Smooth muscle cell (in vitro differentiated cells): ENCODE results near the gene IRF2. TPM values are rescaled to one million over a fixed set of nuclear protein-coding genes. Genes with fewer than 3 reads are reported as not detected.

Experiments
- DNase-seq: peaks from one replicate; lab custom pipeline; 2025; ENCODE audit not compliant: unreplicated experiment; lab: John Stamatoyannopoulos, UW
- H2AFZ ChIP-seq: fragments of 200-600 bp; sonication (generic); 2 replicates; pipeline ENCODE4 v1.6.0; 2016; ENCODE audit warnings: antibody characterized with exemption, low read depth, mild to moderate bottlenecking
- H3F3A ChIP-seq: fragments of 200-600 bp; sonication (generic); 2 replicates; pipeline ENCODE4 v1.6.0; 2017; ENCODE audit warnings: antibody characterized with exemption, low read depth
- H3K27ac ChIP-seq: fragments of 200-600 bp; sonication (generic); 2 replicates; pipeline ENCODE4 v1.5.1; 2016; ENCODE audit warnings: low read depth, mild to moderate bottlenecking
- H3K27me3 ChIP-seq: fragments of 200-600 bp; sonication (generic); 2 replicates; pipeline ENCODE4 v1.6.1; 2016; ENCODE audit warnings: low read depth, mild to moderate bottlenecking
- H3K36me3 ChIP-seq: fragments of 200-600 bp; sonication (generic); 2 replicates; pipeline ENCODE4 v1.5.1; 2016; ENCODE audit warnings: low read depth
- H3K4me1 ChIP-seq: fragments of 200-600 bp; sonication (generic); 2 replicates; pipeline ENCODE4 v1.5.1; 2016; ENCODE audit warnings: low read depth
- H3K4me2 ChIP-seq: fragments of 200-600 bp; sonication (generic); 2 replicates; pipeline ENCODE4 v1.6.0; 2016; ENCODE audit warnings: mild to moderate bottlenecking
- H3K4me3 ChIP-seq: fragments of 200-600 bp; sonication (generic); 2 replicates; pipeline ENCODE4 v1.5.1; 2016; ENCODE audit warnings: mild to moderate bottlenecking
- H3K79me2 ChIP-seq: fragments of 200-600 bp; sonication (generic); 2 replicates; pipeline ENCODE4 v1.6.0; 2016; ENCODE audit warnings: low read depth, mild to moderate bottlenecking
- H3K9ac ChIP-seq: fragments of 200-600 bp; sonication (generic); 2 replicates; pipeline ENCODE4 v1.6.0; 2016; ENCODE audit warnings: low read depth
- H3K9me3 ChIP-seq: fragments of 200-600 bp; sonication (generic); replicated peaks from 2 replicates; pipeline ENCODE4 v1.5.1; 2016; ENCODE audit warnings: low read depth
- H4K20me1 ChIP-seq: fragments of 200-600 bp; sonication (generic); 2 replicates; pipeline ENCODE4 v1.6.0; 2016; ENCODE audit warnings: low read depth
- WGBS: methylation state at CpG from one replicate; pipeline ENCODE4 v1.1.7; 2016; ENCODE audit warnings: low lambda C conversion rate; 5-methylcytosine and 5-hydroxymethylcytosine counted together
- polyA plus RNA-seq: library from polyadenylated mRNA; unstranded; fragments of >200 nt; fragmentation: Nextera tagmentation; extraction: Ambion mirVana; gene quantifications from 2 replicates; pipeline ENCODE4 v1.2.1, GENCODE V29; 2016
- total RNA-seq: library from RNA; depleted of rRNA; stranded (reverse); fragments of >200 nt; gene quantifications from 2 replicates; pipeline ENCODE4 v1.2.3, GENCODE V29; 2014
- TF ChIP-seq, protein P1 (sequence below): fragments of 200-600 bp; sonication (generic); IDR thresholded peaks from 2 replicates; pipeline ENCODE4 v1.5.1; 2017; ENCODE audit warnings: borderline replicate concordance, mild to moderate bottlenecking, antibody characterized with exemption; ENCODE audit not compliant: insufficient read depth, poor library complexity, severe bottlenecking

IRF2 gene
- total and polyA plus RNA-seq, 2 experiments from 2014 or later: 10.2 to 21.6 TPM

DNA sequence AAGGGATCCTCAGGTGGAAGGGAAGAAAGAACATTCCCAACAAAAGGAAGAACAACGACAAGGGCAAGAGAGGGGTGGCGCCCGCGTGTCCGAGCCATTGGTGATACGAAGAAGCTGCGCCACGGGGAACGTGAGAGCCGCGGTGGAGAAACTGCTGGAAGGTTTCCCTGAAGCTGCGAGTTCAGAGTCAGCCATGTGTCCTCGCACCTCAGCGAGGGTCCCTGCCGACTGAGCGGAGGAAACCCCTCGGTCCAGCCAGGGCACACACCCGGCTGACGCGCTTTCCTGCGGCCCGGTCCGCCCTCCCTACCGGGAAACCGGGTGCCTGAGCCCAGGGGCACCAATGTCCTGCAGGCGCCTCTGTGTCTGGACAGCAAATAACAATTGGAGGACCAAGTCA, 18.0 kb downstream of the IRF2 start:
- Histone ChIP-seq H3K36me3 (no peaks in the 10 kb centered on the region), H3K79me2 (peaks cover 39% of the 10 kb centered on the region), H3K4me2 (no peak overlapping the region), H4K20me1 (peaks cover 90% of the 10 kb centered on the region), H3K9me3 (no peaks in the 10 kb centered on the region), H2AFZ (no peak overlapping the region), H3K27me3 (no peaks in the 10 kb centered on the region), H3K9ac (no peak overlapping the region), H3K4me1 (peaks cover 12% of the 10 kb centered on the region), H3F3A (no peaks in the 10 kb centered on the region), H3K4me3 (no peak overlapping the region), H3K27ac (no peak overlapping the region)
- TF ChIP-seq, protein P1, sequence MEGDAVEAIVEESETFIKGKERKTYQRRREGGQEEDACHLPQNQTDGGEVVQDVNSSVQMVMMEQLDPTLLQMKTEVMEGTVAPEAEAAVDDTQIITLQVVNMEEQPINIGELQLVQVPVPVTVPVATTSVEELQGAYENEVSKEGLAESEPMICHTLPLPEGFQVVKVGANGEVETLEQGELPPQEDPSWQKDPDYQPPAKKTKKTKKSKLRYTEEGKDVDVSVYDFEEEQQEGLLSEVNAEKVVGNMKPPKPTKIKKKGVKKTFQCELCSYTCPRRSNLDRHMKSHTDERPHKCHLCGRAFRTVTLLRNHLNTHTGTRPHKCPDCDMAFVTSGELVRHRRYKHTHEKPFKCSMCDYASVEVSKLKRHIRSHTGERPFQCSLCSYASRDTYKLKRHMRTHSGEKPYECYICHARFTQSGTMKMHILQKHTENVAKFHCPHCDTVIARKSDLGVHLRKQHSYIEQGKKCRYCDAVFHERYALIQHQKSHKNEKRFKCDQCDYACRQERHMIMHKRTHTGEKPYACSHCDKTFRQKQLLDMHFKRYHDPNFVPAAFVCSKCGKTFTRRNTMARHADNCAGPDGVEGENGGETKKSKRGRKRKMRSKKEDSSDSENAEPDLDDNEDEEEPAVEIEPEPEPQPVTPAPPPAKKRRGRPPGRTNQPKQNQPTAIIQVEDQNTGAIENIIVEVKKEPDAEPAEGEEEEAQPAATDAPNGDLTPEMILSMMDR: no peak
- no peak for DNase-seq
- 97% methylated on average over 26 of the region's 26 CpGs for WGBS

DNA sequence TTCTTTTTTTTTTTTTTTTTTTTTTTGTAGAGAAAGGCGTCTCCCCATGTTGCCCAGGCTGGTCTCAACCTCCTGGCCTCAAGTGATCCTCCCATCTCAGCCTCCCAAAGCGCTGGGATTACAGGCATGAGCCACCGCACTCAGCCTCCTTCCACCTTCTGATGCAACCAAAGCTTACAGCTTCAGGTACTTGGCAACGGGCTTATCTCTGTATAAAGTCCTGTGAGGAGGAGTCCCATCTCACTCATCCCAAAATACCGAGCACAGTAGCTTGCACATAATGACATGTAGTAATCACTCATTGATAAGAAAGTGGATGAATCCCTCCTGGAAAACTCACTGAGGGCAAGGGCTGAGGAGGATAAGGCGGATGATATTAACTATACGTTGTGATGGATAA, 19.1 kb downstream of the IRF2 start:
- WGBS: 96% methylated on average over 6 of the region's 7 CpGs
- Histone ChIP-seq H4K20me1 (peaks cover 89% of the 10 kb centered on the region), H3K27ac (no peak overlapping the region), H3K4me1 (peaks cover 13% of the 10 kb centered on the region), H3F3A (no peaks in the 10 kb centered on the region), H3K27me3 (no peaks in the 10 kb centered on the region), H3K9ac (no peak overlapping the region), H3K79me2 (peaks cover 42% of the 10 kb centered on the region), H2AFZ (no peak overlapping the region), H3K4me3 (no peak overlapping the region), H3K4me2 (no peak overlapping the region), H3K9me3 (no peaks in the 10 kb centered on the region), H3K36me3 (no peaks in the 10 kb centered on the region)
- DNase-seq: no peak
- TF ChIP-seq, protein P1: no peak

DNA sequence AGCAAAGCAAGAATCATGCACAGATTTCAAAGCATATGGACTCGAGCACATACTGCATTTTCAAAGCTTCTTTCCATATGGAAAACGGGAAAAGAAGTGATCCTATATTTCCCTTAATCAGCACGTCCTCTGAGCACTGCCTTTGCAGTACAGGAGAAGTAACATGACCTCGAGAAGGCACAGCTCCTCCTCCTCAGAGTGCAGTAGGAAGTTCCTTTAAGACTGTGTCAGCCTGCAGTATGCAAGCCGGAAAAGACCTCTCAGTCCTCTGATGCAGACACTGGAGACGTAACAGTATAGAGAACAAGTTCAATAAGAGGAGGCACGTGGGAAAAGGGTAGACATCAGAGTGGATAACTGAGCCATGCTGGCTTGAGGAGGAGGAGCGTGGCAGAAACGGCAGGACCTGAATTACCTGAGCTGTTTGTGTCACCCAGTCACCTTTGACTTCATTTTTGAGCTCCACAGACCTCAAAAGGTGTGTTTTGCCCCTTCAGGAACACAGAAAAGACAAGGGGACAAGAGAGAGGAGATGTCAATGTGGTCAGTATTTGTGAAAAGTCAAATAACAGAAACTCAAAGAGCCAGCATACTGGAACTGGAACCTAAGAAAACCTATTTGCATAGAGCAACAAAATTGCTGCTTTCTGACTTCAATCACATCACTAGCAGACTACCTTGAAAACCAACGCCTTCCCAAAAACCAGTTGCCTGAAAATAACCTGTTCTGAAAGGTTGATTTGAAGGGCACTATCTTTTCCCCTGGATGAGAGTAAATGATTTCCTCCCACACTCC, 20.8 kb downstream of the IRF2 start:
- 17% methylated on average over 10 of the region's 10 CpGs for WGBS
- no peak for DNase-seq
- H3K9ac ChIP-seq: no peak overlapping the region

More for the DNA sequence above, 20.8 kb downstream of the IRF2 start:
- no peaks in the 10 kb centered on the region for H3K9me3 ChIP-seq
- H3K36me3 ChIP-seq: no peaks in the 10 kb centered on the region
- peak overlapping the region; percentile 65 for H3K4me2 ChIP-seq
- H3K4me3 ChIP-seq: no peak overlapping the region
- H3K4me1 ChIP-seq: peaks cover 18% of the 10 kb centered on the region
- H3K79me2 ChIP-seq: peaks cover 54% of the 10 kb centered on the region
- H3K27ac ChIP-seq: peak overlapping the region; percentile 29
- peaks cover 91% of the 10 kb centered on the region for H4K20me1 ChIP-seq
- H3K27me3 ChIP-seq: no peaks in the 10 kb centered on the region
- no peak overlapping the region for H2AFZ ChIP-seq
- TF ChIP-seq, protein P1: no peak
- no peaks in the 10 kb centered on the region for H3F3A ChIP-seq
